SU-DHL-6 (cell line): ENCODE results near the gene PIAS2.

ENCODE experiments used
- H2AFZ ChIP-seq: fragments of 200-600 bp; sonication (generic); 2 replicates; pipeline ENCODE4 v1.6.1; 2014; ENCODE audit warnings: low read depth, mild to moderate bottlenecking, moderate library complexity, mixed read lengths, antibody characterized with exemption, low read length; ENCODE audit not compliant: severe bottlenecking
- H3F3A ChIP-seq: fragments of 200-600 bp; shearing (Covaris generic); 2 replicates; pipeline ENCODE4 v1.6.0; 2016; ENCODE audit warnings: antibody characterized with exemption, mild to moderate bottlenecking; ENCODE audit not compliant: insufficient read depth
- H3K27ac ChIP-seq: fragments of 200-600 bp; sonication (generic); 2 replicates; pipeline ENCODE4 v1.5.1; 2016; ENCODE audit warnings: low read depth, mild to moderate bottlenecking, low read length, moderate library complexity, mixed read lengths
- H3K27me3 ChIP-seq: fragments of 200-600 bp; sonication (generic), shearing (Covaris generic); 2 replicates; pipeline ENCODE4 v1.6.0; 2014; ENCODE audit warnings: mild to moderate bottlenecking, low read length
- H3K36me3 ChIP-seq: fragments of 200-600 bp; sonication (generic); 2 replicates; pipeline ENCODE4 v1.6.1; 2014; ENCODE audit warnings: mild to moderate bottlenecking, low read length, mixed read lengths
- H3K4me2 ChIP-seq: fragments of 300-600, 200-600 bp; shearing (Covaris generic), sonication (generic); 2 replicates; pipeline ENCODE4 v1.6.0; 2014; ENCODE audit warnings: low read length, low read depth, mild to moderate bottlenecking; ENCODE audit not compliant: poor library complexity, severe bottlenecking
- H3K4me3 ChIP-seq: fragments of 200-600 bp; sonication (generic); 2 replicates; pipeline ENCODE4 v1.5.1; 2014; ENCODE audit warnings: antibody characterized with exemption, low read length, mild to moderate bottlenecking, mixed read lengths; ENCODE audit not compliant: insufficient read depth, poor library complexity, severe bottlenecking
- H3K79me2 ChIP-seq: fragments of 200-600 bp; sonication (generic); 2 replicates; pipeline ENCODE4 v1.6.1; 2014; ENCODE audit warnings: mild to moderate bottlenecking, low read length, moderate library complexity; ENCODE audit not compliant: insufficient read depth
- H3K9ac ChIP-seq: fragments of 200-600 bp; sonication (generic); 2 replicates; pipeline ENCODE4 v1.7.0; 2014; ENCODE audit warnings: mild to moderate bottlenecking, low read length
- H3K9me2 ChIP-seq: fragments of 200-600 bp; sonication (generic); replicated peaks from 2 replicates; pipeline ENCODE4 v1.6.1; 2014; ENCODE audit warnings: low read length; ENCODE audit not compliant: insufficient read depth
- H3K9me3 ChIP-seq: fragments of 200-600 bp; sonication (generic); 2 replicates; pipeline ENCODE4 v1.6.1; 2014; ENCODE audit warnings: low read length, mixed read lengths; ENCODE audit not compliant: insufficient read depth
- H4K20me1 ChIP-seq: fragments of 200-600 bp; sonication (generic); 2 replicates; pipeline ENCODE4 v1.6.1; 2014; ENCODE audit warnings: low read depth, mild to moderate bottlenecking, antibody characterized with exemption, low read length, moderate library complexity, mixed read lengths
- EZH2phosphoT487 ChIP-seq: fragments of 200-600 bp; sonication (generic), shearing (Covaris generic); conservative IDR thresholded peaks from 2 replicates; pipeline ENCODE4 v1.6.1; 2018; ENCODE audit warnings: mild to moderate bottlenecking, antibody characterized with exemption, low read length, moderate library complexity, mixed read lengths
- TF ChIP-seq, protein P1 (sequence below): fragments of 200-600 bp; sonication (generic); IDR thresholded peaks from one replicate; pipeline ENCODE4 v1.5.1; 2017; ENCODE audit warnings: antibody characterized with exemption, mild to moderate bottlenecking, low read length, moderate library complexity; ENCODE audit not compliant: insufficient read depth, poor library complexity, severe bottlenecking

PIAS2 gene

DNA sequence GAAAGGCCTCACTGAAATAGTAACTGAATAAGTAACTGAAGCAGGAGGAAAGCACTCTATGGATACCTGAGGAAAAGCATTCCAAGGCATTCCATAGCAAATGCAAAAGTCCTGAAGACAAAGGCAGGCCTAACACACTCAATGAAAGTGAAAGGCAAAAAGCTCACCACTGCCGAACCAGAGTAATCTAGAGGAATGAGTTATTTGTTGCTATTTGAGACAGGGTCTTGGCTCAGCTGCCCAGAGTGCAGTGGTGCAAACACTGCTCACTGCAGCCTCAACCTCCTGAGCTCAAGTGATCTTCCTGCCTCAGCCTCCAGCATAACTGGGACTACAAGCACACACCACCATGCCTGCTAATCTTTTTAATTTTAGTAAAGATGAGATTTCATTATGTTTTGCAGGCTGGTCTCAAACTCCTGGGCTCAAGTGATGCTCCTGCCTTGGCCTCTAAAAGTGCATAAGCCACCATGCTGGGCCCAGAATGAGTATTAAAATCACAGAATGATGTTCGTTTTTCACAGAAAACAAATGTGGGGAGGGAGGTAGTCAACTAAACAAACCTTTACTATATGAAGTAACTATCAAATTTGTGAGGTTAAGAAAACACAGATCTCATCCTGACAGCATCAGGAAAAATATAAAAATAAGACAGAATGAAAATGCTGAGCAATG, 17.9 kb downstream of the PIAS2 start:
- Histone ChIP-seq H3K9ac (no peak overlapping the region), H3K27ac (no peak overlapping the region)

DNA sequence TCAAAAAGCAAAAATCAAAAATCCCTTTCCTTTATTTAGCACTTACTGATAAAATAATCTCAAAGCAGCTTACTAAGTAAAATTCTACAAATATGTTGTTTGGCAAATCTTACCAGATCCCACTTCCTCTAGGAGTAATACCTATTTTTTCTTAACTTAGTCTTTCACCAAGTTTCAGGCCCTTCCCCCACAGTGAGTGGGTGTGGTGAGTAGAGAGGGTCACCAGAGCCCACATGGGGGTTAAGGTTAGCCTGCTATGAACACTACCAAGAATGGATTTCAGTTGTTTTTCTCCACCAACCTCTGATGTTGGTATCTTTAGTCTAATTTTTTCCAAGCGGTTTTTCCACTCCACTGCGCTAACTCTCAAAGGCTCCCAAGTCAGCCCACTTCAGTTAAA, 23.2 kb downstream of the PIAS2 start:
- Histone ChIP-seq H2AFZ (no peak overlapping the region), H3K79me2 (peaks cover 98% of the 10 kb centered on the region), H3K9me3 (peaks cover 5% of the 10 kb centered on the region; the same call in 1 of the 2 replicates)

More for the DNA sequence above, 17.9 kb downstream of the PIAS2 start:
- Histone ChIP-seq H3K36me3 (peaks cover 4% of the 10 kb centered on the region; the same call in 1 of the 2 replicates), H2AFZ (no peak overlapping the region), H3F3A (no peaks in the 10 kb centered on the region), H3K9me3 (no peaks in the 10 kb centered on the region), H3K27me3 (no peaks in the 10 kb centered on the region), H3K79me2 (peaks cover 100% of the 10 kb centered on the region), H4K20me1 (peaks cover 6% of the 10 kb centered on the region; the same call in 1 of the 2 replicates), H3K9me2 (no peaks in the 10 kb centered on the region), H3K4me2 (no peak overlapping the region), H3K4me3 (no peak overlapping the region)
- no peak for TF ChIP-seq EZH2phosphoT487
- TF ChIP-seq, protein P1, sequence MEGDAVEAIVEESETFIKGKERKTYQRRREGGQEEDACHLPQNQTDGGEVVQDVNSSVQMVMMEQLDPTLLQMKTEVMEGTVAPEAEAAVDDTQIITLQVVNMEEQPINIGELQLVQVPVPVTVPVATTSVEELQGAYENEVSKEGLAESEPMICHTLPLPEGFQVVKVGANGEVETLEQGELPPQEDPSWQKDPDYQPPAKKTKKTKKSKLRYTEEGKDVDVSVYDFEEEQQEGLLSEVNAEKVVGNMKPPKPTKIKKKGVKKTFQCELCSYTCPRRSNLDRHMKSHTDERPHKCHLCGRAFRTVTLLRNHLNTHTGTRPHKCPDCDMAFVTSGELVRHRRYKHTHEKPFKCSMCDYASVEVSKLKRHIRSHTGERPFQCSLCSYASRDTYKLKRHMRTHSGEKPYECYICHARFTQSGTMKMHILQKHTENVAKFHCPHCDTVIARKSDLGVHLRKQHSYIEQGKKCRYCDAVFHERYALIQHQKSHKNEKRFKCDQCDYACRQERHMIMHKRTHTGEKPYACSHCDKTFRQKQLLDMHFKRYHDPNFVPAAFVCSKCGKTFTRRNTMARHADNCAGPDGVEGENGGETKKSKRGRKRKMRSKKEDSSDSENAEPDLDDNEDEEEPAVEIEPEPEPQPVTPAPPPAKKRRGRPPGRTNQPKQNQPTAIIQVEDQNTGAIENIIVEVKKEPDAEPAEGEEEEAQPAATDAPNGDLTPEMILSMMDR = no peak

DNA sequence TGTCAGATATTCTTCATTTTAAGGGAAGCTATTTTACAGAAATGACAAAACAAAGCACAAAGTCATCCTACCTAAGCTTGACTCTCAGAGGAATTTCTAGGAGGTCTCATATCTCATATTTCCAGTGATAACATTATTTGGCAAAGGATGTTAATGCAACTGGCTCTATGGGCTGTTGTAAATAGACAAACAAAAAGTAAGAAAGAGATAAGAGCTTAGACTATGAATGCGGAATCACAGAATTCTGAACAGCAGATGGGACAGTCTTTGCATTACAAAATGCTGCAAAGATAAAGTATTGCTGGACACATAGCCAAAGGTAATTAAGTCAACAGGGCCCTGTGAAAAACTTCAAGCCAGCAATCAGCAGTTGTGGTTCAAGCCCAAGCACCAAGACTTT, 23.9 kb downstream of the PIAS2 start:
- Histone ChIP-seq H3K27ac (no peak overlapping the region), H3K4me2 (no peak overlapping the region)

More for the DNA sequence above, 23.2 kb downstream of the PIAS2 start:
- Histone ChIP-seq H3K27me3 (no peaks in the 10 kb centered on the region), H3K4me3 (no peak overlapping the region), H3F3A (peaks cover 7% of the 10 kb centered on the region; the same call in 1 of the 2 replicates), H3K27ac (no peak overlapping the region), H4K20me1 (peaks cover 13% of the 10 kb centered on the region), H3K36me3 (peaks cover 19% of the 10 kb centered on the region), H3K4me2 (no peak overlapping the region), H3K9me2 (no peaks in the 10 kb centered on the region), H3K9ac (no peak overlapping the region)
- no peak for TF ChIP-seq EZH2phosphoT487
- TF ChIP-seq, protein P1 = no peak

More for the DNA sequence above, 23.9 kb downstream of the PIAS2 start:
- H3K79me2 ChIP-seq = peaks cover 98% of the 10 kb centered on the region
- H3K9me3 ChIP-seq = peaks cover 13% of the 10 kb centered on the region; the same call in 1 of the 2 replicates
- no peak overlapping the region for H3K9ac ChIP-seq
- no peak overlapping the region for H2AFZ ChIP-seq
- TF ChIP-seq, protein P1 = no peak
- no peak for TF ChIP-seq EZH2phosphoT487
- H3K27me3 ChIP-seq = no peaks in the 10 kb centered on the region
- no peak overlapping the region for H3K4me3 ChIP-seq
- H4K20me1 ChIP-seq = peaks cover 13% of the 10 kb centered on the region
- H3F3A ChIP-seq = peaks cover 7% of the 10 kb centered on the region; the same call in 1 of the 2 replicates
- H3K36me3 ChIP-seq = peaks cover 26% of the 10 kb centered on the region
- H3K9me2 ChIP-seq = no peaks in the 10 kb centered on the region
